Astrocyte of the spinal cord (primary cell): ENCODE measurements around the gene ACKR1.

Experiments
- DNase-seq: peaks from one replicate; pipeline ENCODE4 v3.0.0; 2011; ENCODE audit warnings: low read depth, low spot score
- H3K4me3 ChIP-seq: 2 replicates; pipeline ENCODE4 v1.5.1; 2011; ENCODE audit warnings: low read depth, mild to moderate bottlenecking, low read length, moderate library complexity
- in situ Hi-C: cut with HindIII; loops from 2 replicates; pipeline ENCODE4 v1.10.0; 2017; ENCODE audit warnings: low sequenced_read_pairs
- TF ChIP-seq, protein P1 (sequence below): IDR thresholded peaks from 2 replicates; pipeline ENCODE4 v1.5.1; 2012; ENCODE audit warnings: low read depth, mild to moderate bottlenecking, low read length, inconsistent platforms

The ACKR1 gene

DNA sequence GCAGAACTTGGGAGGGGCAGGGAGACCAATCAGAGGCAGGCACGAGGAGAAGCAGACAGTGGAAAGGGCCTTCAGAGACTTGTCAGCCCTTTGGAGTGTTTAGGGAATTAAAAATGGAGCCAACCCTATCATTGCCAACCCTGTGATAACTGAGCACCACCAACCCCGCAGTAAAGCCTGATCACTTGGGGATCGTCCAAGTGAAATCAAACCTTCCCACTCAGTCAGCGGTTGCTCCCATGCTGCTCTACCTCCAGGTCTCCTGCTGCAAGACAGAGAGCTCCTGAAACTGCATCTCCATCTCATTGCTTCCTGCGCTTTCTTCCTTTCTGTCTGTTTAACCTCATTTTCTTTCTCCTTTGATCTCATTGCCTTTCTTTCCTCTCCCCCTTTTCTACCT, 4.8 kb upstream of the ACKR1 start:
- H3K4me3 ChIP-seq: no peak overlapping the region
- in situ Hi-C loops: no loop called here
- no peak for DNase-seq
- TF ChIP-seq, protein P1, sequence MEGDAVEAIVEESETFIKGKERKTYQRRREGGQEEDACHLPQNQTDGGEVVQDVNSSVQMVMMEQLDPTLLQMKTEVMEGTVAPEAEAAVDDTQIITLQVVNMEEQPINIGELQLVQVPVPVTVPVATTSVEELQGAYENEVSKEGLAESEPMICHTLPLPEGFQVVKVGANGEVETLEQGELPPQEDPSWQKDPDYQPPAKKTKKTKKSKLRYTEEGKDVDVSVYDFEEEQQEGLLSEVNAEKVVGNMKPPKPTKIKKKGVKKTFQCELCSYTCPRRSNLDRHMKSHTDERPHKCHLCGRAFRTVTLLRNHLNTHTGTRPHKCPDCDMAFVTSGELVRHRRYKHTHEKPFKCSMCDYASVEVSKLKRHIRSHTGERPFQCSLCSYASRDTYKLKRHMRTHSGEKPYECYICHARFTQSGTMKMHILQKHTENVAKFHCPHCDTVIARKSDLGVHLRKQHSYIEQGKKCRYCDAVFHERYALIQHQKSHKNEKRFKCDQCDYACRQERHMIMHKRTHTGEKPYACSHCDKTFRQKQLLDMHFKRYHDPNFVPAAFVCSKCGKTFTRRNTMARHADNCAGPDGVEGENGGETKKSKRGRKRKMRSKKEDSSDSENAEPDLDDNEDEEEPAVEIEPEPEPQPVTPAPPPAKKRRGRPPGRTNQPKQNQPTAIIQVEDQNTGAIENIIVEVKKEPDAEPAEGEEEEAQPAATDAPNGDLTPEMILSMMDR: no peak

DNA sequence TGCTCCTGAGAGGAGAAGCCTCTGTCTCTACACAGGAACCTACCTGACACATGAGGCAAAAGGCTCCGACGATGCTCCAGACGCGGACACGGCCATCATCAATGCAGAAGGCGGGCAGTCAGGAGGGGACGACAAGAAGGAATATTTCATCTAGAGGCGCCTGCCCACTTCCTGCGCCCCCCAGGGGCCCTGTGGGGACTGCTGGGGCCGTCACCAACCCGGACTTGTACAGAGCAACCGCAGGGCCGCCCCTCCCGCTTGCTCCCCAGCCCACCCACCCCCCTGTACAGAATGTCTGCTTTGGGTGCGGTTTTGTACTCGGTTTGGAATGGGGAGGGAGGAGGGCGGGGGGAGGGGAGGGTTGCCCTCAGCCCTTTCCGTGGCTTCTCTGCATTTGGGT, 3.9 kb upstream of the ACKR1 start:
- in situ Hi-C loops: no loop called here
- no peak for DNase-seq
- H3K4me3 ChIP-seq: no peak overlapping the region

DNA sequence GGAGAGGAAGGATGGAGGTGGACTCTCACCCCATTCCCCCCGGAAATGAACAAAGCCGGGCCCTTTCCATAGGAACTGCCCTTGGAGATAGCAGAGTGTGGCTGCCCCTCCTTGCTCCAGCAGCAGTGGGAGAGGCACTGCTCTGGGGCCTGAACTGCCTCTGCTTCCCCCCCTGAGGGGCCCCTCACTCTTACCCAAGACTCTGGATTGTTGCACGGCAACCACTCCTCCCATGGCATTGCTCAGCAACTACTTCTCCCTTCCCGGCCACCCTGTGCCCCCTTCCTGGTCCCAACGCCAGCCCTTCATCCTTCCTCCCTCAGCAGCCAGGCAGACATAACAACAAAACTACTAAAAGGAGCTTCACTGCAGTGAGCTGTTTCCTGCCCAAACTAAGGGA, 3.0 kb upstream of the ACKR1 start:
- TF ChIP-seq, protein P1: no peak
- in situ Hi-C loops: no loop called here
- DNase-seq: no peak
- no peak overlapping the region for H3K4me3 ChIP-seq

More for the DNA sequence above, 3.9 kb upstream of the ACKR1 start:
- TF ChIP-seq, protein P1: no peak

DNA sequence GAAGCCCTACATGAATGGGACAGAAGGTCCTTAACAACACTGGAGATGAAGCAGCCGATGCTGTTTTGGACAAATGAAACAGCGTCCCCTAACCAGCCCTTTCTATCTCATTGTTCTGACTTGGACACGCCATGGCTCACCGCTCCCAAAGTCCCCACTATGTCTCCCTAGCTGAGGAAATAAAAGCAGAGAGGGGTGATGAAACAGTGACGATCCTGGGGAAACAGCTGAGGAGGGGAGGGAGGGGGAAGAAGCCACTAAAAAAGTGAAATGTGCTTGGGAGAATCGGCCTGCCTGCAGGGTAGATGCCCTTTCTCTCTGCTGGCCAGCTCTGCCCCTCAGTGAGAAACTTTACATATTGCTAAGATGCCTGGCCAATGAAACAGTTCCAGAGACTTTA, 1.1 kb upstream of the ACKR1 start:
- TF ChIP-seq, protein P1: no peak
- H3K4me3 ChIP-seq: no peak overlapping the region
- in situ Hi-C loops: no loop called here
- DNase-seq: no peak

DNA sequence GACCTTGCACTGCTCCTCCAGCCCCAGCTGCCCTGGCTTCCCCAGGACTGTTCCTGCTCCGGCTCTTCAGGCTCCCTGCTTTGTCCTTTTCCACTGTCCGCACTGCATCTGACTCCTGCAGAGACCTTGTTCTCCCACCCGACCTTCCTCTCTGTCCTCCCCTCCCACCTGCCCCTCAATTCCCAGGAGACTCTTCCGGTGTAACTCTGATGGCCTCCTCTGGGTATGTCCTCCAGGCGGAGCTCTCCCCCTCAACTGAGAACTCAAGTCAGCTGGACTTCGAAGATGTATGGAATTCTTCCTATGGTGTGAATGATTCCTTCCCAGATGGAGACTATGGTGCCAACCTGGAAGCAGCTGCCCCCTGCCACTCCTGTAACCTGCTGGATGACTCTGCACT, 550 bp downstream of the ACKR1 start:
- in situ Hi-C loops: no loop called here
- no peak for DNase-seq
- H3K4me3 ChIP-seq: no peak overlapping the region

DNA sequence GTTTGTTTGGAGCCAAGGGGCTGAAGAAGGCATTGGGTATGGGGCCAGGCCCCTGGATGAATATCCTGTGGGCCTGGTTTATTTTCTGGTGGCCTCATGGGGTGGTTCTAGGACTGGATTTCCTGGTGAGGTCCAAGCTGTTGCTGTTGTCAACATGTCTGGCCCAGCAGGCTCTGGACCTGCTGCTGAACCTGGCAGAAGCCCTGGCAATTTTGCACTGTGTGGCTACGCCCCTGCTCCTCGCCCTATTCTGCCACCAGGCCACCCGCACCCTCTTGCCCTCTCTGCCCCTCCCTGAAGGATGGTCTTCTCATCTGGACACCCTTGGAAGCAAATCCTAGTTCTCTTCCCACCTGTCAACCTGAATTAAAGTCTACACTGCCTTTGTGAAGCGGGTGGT, 1.4 kb downstream of the ACKR1 start:
- in situ Hi-C loops: no loop called here
- no peak overlapping the region for H3K4me3 ChIP-seq
- no peak for DNase-seq
- TF ChIP-seq, protein P1: no peak

More for the DNA sequence above, 550 bp downstream of the ACKR1 start:
- TF ChIP-seq, protein P1: no peak

DNA sequence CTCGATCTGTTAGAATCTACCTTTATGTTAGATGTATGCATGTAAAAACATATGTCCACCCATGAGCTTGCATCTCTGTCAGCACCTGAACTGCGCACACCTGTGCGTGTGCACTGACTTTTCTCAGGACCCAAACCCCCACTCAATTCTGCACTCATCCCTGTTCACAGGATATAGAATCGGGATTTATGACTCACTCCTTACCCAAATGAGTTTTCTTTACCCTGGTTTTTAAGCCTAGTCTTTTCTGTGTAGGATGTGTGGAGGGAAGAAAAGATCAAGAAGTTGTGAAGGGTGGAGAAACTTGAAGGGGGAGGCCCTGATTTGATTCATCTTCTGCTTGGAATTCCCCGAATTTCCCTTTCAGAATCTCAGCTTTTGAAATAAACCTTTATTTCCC, 2.4 kb downstream of the ACKR1 start:
- H3K4me3 ChIP-seq: no peak overlapping the region
- TF ChIP-seq, protein P1: no peak

More for the DNA sequence above, 2.4 kb downstream of the ACKR1 start:
- in situ Hi-C loops: no loop called here
- no peak for DNase-seq
